Activated T-cell treated with anti-CD3 and anti-CD28 coated beads, Interleukin-2, amount 50 U/mL, for 48 hours (primary cell): ENCODE measurements around the gene PLIN4.
A peak's percentile ranks its signal among the peaks of the same experiment; 100 is the strongest.
"Not testable (repeated sequence)": the region's sequence is repeated elsewhere in the genome, so short reads cannot be mapped to it uniquely, and the experiment has no call there.

Experiments
- DNase-seq, 2 experiments: peaks; one replicate each; pipeline ENCODE4 v3.0.0-alpha.2; 2020

The PLIN4 gene

GRCh38 chr19:4547303-4548237 is 29.3 kb upstream of the PLIN4 start:
- DNase-seq: peak; percentile 32 to 42

DNA sequence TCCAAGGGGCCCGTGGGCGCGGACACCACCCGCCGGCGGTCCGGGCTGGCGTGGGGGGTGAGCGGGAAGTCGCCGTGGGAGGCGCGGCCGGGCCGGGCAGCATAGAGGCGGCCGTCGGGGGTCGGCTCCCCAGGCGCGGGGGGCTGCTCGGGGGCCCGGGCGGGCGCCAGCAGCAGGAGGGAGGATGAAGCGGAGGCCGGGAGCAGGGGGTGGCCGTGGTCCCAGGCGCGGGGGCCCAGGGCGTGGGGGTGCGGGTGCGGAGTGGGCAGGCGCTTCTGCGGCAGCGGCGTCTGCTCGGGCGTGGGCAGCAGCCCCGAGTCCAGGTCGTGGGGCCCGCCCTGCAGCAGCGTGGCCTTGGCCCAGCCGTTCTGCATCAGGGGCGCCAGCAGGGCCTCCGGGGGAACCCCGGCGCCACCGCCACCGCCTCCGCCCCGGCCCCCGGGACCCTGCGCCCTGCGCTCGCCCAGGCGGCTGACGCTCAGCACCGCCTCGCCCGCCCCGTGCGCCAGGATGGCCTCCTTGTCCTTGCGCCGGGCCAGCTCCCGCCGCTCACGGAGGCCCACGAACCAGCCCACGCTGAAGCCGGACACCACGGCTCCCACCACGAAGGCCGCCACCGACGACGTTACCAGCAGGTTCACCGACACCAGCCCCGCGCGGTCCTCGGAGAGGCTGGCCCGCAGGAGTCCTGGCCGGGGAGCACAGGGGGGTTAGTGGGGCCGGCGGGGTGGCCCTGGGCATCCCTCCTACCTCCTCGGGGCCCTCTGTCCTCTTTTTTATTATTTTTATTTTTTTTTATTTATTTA is 25.8 kb upstream of the PLIN4 start:
- DNase-seq: no peak

DNA sequence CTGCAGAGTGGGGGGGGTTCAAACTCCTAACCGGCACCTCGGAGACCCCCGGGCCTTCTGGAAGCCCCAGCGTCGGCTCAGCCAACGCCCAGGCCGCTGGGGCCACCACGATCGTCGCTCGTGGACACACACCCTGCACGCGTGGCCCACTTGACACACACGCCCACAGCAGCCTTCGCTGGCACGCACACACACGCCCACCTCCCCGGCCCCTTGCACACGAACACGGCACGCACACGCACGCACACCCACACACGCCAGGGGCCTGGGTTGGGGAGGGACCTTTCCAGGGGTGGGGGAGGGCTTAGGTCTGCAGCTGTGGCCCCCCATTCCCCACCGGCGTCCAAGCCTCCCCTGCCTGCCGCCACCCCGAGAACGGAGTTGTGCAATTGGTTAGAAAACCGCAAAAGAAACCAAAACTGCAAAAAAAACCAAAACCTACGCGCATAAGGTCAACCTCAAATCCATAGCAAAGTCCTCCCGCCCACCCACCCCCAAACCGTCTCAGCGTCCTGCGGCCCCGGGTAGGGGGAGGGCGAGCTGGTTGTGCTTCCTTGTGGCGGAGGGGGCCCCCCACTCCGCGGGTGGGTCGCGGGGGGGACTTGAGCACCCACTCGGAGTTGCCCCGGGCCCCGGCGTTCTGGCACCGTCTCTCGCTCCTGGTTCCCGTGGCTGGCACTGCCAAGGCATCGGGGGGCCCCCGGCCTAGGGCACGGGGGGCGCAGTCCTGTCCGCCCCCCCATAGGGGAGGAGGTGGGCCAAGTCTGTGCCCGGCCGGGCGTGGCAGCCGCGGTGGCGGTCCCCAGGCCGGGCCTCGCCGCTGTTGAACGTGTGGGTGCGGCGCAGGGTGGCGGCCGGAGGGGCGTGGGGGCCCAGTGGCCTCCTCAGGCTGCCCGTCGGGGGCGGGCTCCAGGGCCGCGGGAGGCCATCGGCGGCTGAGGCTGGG is 24.9 kb upstream of the PLIN4 start:
- DNase-seq: no peak

DNA sequence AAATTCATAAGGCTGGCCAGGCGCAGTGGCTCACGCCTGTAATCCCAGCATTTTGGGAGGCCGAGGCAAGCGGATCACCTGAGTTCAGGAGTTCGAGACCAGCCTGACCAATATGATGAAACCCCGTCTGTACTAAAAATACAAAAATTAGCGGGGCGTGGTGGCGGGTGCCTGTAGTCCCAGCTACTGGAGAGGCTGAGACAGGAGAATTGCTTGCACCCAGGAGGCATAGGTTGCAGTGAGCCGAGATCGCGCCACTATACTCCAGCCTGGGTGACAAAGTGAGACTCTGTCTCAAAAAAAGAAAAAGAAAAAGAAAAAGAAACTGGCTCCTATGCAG is 23.5 kb upstream of the PLIN4 start:
- DNase-seq: not testable (repeated sequence)

DNA sequence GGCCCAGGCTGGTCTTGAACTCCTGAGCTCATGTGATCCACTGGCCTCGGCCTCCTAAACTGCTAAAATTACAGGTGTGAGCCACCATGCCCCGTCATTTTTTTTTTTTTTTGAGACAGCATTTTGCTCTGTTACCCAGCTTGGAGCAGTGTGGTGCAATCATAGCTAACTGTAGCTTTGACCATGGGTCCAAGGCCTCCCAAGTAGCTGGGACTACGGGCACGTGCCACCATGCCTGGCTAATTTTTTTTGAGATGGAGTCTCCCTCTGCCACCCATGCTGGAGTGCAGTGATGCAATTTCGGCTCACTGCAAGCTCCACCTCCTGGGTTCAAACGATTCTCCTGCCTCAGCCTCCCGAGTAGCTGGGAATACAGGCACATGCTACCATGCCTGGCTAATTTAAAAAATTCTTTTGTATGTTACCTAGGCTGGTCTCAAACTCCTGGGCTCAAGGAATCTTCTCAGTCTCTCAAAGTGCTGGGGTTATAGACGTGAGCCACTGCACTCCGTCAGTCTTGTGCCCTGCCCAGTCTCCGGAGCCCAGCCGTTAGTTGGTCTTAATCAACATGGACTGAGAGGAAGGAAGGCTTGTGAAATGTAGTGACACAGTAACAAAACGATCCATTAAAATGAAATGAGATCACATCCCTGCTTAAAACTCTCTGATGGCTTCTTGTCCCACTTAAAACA is 23.0 kb upstream of the PLIN4 start:
- no peak for DNase-seq

DNA sequence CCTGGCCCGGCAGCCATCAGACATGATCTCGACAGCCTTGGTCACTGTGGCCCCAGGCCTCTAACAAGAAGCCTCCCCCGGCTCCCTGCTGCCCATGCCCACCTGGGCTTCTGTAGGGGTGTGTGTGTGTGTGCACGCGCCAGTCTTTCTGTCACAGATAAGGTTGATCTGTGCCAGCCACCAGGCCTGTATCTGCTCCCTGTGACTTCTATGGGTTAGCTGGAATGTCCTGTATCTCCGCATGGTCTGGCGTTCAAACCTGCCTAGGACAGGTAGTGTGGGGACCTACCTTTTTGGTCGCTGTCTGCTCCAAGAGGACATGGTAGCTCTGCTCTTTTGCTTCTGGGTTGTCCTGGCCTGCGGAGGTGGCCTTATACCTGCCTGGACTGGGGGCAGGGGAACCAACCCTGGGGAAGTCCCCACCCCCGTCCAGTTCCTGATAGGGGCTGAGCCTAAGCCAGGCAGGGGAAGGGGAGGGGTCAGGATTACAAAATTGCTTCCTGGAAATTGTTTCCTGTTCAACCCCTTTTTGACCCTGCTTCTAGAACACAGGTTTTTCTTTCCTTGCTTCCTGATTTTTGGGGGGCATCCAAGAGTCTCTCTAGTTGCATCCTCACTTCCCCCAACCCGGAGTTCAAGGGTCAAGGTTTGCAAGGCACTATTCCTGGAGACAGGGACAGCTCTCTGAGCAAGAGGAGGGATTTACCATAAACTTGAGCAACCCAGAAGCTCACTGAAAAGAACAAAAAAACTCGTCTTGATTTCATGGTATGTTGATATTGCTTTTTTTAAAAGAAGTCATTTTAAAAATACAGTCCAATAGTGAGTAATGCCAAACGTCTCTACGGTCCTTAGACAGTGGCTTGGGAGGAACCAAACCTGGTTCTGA is 21.7 kb upstream of the PLIN4 start, which contains the start of gene LRG1:
LRG1 (minus strand) TSS at position 344 of the 889 bp plus-strand sequence; CDS start at position 321, 23 bp downstream.
- DNase-seq: peak in 1 of 2 experiments; percentile 28

DNA sequence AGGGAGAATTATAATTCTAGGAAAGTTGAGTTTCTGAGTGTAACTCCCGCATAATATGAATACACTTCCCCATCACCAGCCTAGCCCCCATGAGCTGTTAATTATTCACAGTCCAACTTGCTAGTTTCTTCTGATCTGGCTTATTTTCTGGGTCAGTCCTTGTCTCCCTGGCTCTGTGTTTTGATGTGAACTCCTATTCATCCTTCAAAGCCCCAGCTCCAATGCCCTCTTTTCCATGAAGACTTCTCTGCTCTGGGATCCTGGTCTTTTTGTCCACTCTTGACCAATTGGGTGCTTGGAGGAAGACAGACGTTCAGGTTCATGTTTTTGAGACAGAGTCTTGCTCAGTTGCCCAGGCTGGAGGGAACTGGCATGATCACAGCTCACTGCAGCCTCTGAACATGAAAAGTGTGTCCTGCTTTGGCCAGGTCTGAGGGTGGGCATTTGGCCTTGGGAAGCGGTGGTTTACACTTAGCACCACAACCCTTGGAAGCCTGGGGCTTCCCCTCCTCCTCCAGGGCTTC is 20.9 kb upstream of the PLIN4 start:
- DNase-seq: no peak

GRCh38 chr19:4538601-4538954 is 20.3 kb upstream of the PLIN4 start:
- DNase-seq: no peak

DNA sequence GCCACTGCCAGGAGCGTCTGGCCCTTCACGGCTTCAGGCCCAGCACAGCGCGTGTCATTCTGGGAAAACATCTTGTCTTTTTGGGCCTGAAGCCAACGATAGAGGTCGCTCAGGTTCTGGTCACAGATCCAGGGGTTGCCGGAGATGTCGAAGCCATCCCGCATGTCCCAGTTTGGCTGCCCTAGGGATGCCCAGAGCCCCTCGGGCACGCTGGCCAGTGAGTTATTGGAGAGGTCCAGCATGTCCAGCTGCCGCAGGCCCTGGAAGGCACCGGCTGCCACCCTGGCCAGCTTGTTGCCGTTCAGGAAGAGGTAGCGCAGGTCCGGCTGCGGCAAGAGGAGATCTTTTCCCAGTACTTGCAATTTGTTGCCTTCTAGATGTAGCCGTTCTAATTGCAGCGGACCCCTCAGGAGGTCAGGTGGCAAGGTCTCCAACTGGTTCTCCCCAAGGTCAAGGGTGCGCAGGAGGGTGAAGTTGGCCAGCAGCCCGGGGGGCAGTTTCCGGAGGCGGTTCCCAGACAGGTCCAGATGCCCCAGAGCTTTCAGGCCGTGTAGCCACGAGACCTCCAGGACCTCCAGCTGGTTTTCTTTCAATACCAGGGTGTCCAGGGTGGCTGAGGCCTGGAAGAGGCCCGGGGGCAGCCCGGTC is 19.8 kb upstream of the PLIN4 start:
- DNase-seq: no peak

DNA sequence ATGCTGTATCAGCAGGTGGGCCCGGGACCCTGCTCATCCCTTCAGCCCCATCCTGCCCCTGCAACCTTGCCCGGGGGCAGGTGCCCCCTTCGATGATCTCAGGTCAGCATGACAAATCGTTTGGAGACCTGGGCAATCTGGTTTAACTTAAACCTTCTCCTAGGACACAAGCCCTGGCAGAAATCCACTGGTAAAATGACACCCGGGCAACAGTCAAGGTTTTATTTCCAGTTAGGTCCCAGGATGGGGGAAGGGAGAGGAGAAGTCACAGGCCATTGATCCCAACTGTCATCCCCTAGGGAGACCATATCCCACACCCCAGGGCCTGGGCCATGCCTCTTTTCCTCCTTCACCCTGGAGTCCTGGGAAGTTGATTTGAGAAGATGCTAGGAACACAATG is 18.5 kb upstream of the PLIN4 start:
- no peak for DNase-seq

GRCh38 chr19:4534836-4535658 is 16.8 kb upstream of the PLIN4 start, which contains the start of gene PLIN5:
TSS of gene PLIN5 (minus strand) at chr19:4535224. CDS start at chr19:4534074, 1,150 bp downstream.
- peak; percentile 59 to 67 for DNase-seq

DNA sequence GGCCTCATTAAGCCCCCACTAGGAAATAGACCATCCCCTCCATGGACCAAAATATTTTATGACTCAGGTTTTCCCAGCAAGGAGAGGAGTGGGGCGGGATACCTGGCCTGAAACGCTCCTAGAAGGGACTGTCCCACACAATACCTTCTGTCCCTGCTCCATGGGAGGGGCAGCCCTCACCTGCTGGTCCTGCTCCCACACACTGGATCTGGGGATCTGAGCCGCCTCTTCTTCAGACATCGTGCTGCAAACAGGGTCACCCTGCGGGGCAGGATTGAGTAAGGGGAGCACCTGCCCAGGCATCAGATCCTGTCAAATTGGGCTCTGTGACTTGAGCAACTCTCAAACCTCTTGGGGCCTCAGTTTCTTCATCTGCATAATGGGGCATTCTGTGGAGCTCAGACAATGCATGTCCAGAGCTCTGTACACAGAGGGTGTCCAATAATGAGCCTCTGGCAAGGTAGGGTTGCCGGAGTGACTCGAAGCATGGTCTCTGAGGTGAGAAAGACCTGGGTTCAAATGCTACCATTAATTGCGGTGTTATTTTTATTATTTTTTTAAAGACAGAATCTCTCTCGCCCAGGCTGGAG is 15.6 kb upstream of the PLIN4 start:
- DNase-seq: no peak

- DNase-seq: no peak
Measured at GRCh38 chr19:4533334-4533733, 15.0 kb upstream of the PLIN4 start.

- no peak for DNase-seq
Measured at GRCh38 chr19:4531562-4532165, 13.4 kb upstream of the PLIN4 start.

DNA sequence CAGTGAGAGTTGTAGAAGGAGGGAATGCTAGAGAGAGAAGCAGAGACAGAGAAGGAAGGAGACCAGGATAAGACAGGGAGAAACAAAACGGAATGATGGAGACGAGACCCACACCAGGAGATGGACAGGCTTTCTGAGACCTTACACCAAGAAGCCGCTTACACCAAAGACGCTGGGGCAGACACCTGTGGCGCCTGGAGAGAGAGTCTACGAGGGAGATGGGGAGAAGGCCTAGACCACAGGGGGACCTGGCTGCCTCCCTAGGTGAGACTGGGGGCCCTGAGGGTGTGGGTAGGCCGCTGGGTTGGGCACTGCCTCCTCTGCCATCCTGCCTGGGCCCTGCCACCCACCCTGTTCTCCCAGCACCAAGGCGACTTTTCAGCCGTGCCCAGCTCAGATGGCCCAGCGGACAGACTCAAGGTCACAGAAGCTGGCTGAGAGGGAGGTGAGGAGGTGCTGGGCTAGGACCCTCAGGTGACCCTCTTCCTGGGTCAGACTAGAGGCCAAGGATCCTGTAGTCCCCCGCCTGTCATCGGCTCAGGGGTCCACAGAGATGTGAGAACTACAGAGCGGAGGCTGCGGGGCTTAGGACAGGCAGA is 11.7 kb upstream of the PLIN4 start:
- no peak for DNase-seq

- DNase-seq: no peak
Measured at GRCh38 chr19:4528843-4529242, 10.6 kb upstream of the PLIN4 start.

GRCh38 chr19:4527377-4527776 is 9.1 kb upstream of the PLIN4 start:
- not testable (repeated sequence) for DNase-seq

DNA sequence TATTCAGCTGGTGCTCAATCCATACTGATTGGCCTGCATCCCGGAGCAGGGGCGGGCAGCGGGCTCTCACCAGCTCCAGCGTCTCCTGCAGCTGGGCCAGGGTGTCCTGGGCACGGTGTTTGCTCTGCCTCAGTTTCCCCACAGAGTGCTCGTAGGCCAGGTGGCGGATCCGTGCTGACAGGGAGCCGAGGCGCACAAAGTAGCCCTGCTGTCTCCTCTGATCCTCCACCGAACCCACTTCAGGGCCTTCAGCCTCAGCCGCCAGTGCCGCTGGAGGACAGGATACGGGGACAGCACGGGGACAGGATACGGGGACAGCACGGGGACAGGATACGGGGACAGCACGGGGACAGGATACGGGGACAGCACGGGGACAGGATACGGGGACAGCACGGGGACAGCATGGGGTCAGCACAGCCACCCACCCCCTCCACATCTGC is 7.3 kb upstream of the PLIN4 start:
- DNase-seq: no peak
